ENCODE measurements around the gene CFAP74. TPM values are rescaled to one million over a fixed set of nuclear protein-coding genes. Genes with fewer than 3 reads are reported as not detected.
A peak's percentile ranks its signal among the peaks of the same experiment; 100 is the strongest.

The CFAP74 gene
- total RNA-seq, 1 donor from 2014 or later: not detected

DNA sequence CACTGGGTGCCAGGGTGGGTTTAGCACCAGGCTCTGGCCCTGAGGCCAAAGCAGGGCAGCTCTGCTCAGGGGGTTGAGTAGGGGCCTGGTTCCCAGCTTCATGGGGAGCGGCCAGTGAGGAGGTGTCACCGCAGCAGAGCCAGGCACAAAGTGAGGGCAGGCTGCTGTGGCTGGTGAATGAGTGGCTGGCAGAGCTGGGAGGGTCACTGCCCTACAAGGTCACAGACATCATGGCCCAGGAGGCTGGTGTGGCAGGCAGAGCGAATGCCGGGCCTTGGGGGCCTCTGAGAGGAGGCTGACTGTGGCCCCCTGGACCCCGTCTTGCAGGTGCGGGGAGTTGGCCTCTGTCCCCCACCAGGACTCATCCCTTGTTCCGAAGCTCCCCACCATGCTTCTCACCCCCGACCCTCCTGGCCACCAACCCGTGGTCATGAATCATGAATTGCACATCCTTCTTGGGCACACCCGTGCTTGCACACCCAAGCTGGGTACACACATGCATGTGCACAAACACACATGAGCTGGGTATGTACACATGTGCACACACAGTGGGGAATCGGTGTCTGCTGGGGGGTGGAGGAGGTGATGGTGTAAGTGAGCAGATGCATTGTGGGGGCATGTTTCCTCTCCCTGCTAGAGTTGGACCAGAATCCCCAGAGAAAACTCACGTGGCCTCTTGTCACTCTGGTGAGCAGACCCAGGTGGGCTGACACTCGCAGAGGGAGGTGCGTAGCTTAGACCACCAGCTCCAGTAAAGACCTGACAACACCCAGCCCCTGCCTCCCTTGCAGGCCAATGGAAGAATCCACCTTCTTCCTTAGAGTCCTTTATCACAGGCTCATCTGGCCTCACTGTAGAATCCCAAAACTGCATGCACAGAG, 107.9 kb downstream of the CFAP74 start:
- ATAC-seq (ENCODE audit: low read depth) (peak; percentile 12), DNase-seq (no peak)
- peaks cover 3% of the 10 kb centered on the region for H3K36me3 Mint-ChIP-seq (ENCODE audit: low read depth)
- H3K4me1 Mint-ChIP-seq: peaks cover 48% of the 10 kb centered on the region
- TF ChIP-seq, protein P1, sequence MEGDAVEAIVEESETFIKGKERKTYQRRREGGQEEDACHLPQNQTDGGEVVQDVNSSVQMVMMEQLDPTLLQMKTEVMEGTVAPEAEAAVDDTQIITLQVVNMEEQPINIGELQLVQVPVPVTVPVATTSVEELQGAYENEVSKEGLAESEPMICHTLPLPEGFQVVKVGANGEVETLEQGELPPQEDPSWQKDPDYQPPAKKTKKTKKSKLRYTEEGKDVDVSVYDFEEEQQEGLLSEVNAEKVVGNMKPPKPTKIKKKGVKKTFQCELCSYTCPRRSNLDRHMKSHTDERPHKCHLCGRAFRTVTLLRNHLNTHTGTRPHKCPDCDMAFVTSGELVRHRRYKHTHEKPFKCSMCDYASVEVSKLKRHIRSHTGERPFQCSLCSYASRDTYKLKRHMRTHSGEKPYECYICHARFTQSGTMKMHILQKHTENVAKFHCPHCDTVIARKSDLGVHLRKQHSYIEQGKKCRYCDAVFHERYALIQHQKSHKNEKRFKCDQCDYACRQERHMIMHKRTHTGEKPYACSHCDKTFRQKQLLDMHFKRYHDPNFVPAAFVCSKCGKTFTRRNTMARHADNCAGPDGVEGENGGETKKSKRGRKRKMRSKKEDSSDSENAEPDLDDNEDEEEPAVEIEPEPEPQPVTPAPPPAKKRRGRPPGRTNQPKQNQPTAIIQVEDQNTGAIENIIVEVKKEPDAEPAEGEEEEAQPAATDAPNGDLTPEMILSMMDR (IDR thresholded peaks at IDR 0.05): no peak
- H3K27me3 Mint-ChIP-seq: no peaks in the 10 kb centered on the region
- intact Hi-C loops (cut with micrococcal nuclease): loop anchor here (10.0 kb wide), 1 partner anchor 591 kb away; the partner anchor contains the start of genes ACAP3 and PUSL1
- ChIA-PET CTCF (interaction anchor here (2.9 kb wide), 1 partner anchor 10 kb away, joined by 13 read pairs; no protein-coding TSS in a partner anchor), POLR2A (interaction anchor here (0.5 to 1.8 kb wide), 6 partner anchors 10 to 393 kb away, joined by 3 to 9 read pairs (median 4); no protein-coding TSS in a partner anchor)
- no peak overlapping the region for H3K27ac Mint-ChIP-seq
- no peaks in the 10 kb centered on the region for H3K9me3 Mint-ChIP-seq
- H3K4me3 Mint-ChIP-seq: peak overlapping the region; percentile 8

DNA sequence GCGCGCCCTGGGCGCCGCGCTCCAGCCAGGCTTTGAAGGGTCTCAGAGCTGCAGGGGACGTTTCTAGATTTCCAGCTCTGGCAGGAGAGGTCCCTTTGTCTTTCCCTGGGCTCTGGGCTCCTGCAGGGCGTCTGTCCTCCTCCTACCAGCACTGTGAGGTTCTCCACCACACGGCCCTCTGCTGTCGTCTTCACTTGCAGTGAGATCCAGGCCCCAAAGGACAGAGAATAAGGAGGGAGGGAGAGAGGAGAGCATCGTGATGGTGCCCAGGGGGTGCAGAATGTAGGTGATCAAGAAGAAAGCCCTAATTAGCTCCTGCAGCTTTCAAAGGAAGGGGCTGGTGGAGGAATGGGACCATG, 108.5 kb downstream of the CFAP74 start:
- Mint-ChIP-seq H3K4me3 (no peak overlapping the region), H3K9me3 (no peaks in the 10 kb centered on the region), H3K36me3 (ENCODE audit: low read depth) (peaks cover 3% of the 10 kb centered on the region), H3K27ac (no peak overlapping the region), H3K27me3 (no peaks in the 10 kb centered on the region), H3K4me1 (peaks cover 48% of the 10 kb centered on the region)
- CTCF ChIA-PET: interaction anchor here (2.9 kb wide), 1 partner anchor 11 kb away, joined by 13 read pairs; no protein-coding TSS in a partner anchor
- intact Hi-C loops (cut with micrococcal nuclease): loop anchor here (10.0 kb wide), 1 partner anchor 590 kb away; the partner anchor contains the start of genes ACAP3 and PUSL1
- POLR2A ChIA-PET: interaction anchor here (0.7 to 1.8 kb wide), 3 partner anchors 115 to 304 kb away, joined by 3 to 4 read pairs (median 3); no protein-coding TSS in a partner anchor
- ATAC-seq (ENCODE audit: low read depth) (no peak), DNase-seq (no peak)
- TF ChIP-seq, protein P1 (IDR thresholded peaks at IDR 0.05): no peak

DNA sequence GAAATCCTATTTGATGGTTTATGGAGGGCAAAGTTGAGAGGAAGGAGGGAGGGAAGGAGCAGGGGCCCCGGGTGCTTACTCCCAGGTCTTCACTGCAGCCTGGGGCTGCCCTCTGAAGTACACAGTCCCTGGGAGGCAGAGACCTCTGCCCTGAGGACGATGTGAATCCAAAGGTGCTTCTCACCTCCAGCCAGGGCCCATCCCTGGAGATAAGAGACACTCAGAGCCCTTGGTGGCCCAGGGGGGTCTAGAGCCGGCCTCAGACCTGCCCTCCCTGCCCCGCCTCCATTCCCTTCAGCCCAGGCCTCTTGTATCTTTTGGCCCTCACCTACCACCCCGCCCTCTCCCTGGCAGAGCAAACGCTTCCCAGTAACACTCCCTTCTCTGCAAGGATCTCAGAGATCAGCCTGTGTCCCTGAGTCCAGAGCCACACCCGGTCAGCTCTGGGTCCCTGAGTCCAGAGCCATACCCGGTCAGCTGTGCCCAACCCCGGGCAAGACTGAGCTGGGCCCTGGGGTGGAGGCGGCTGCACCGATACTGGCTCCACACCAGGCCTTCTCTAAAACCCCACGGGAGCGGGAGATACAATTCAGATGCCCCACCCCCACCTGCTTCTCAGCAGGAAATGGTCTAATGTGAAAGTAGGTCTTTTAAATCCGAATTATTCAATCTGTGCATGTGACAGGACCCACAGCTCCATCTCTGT, 109.1 kb downstream of the CFAP74 start:
- peaks cover 44% of the 10 kb centered on the region for H3K4me1 Mint-ChIP-seq
- CTCF ChIA-PET: interaction anchor here (2.9 kb wide), 1 partner anchor 11 kb away, joined by 13 read pairs; no protein-coding TSS in a partner anchor
- ATAC-seq (ENCODE audit: low read depth): no peak
- POLR2A ChIA-PET: interaction anchor here (0.7 to 1.8 kb wide), 3 partner anchors 114 to 303 kb away, joined by 3 to 4 read pairs (median 3); no protein-coding TSS in a partner anchor
- H3K27me3 Mint-ChIP-seq: no peaks in the 10 kb centered on the region
- TF ChIP-seq, protein P1 (IDR thresholded peaks at IDR 0.05): no peak
- H3K9me3 Mint-ChIP-seq: no peaks in the 10 kb centered on the region
- no peak overlapping the region for H3K4me3 Mint-ChIP-seq
- H3K36me3 Mint-ChIP-seq (ENCODE audit: low read depth): peaks cover 3% of the 10 kb centered on the region
- H3K27ac Mint-ChIP-seq: no peak overlapping the region
- intact Hi-C loops (cut with micrococcal nuclease): loop anchor here (10.0 kb wide), 1 partner anchor 590 kb away; the partner anchor contains the start of genes ACAP3 and PUSL1
- DNase-seq: no peak

DNA sequence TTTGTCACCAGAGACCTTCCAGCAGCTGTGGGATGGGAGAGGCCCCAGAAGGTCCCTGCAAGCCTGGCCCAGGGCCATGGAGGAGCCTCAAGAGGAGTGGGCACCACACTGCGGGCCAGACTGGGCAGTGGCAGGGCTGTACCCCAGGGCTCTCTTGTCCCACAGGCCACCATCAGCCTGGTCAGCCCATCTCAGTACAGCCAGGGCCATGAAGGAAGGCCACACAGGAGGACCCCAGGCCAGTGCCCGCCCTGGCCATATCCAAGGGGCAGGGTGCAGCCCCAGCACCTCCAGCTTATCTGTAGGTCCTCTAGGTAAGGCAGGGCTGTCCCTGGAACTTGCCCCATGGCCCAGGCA, 109.6 kb downstream of the CFAP74 start:
- POLR2A ChIA-PET: no interaction called here

More for the DNA sequence above, 109.6 kb downstream of the CFAP74 start:
- DNase-seq: no peak
- CTCF ChIA-PET: interaction anchor here (2.9 kb wide), 1 partner anchor 12 kb away, joined by 13 read pairs; no protein-coding TSS in a partner anchor
- H3K27me3 Mint-ChIP-seq: no peaks in the 10 kb centered on the region
- H3K4me1 Mint-ChIP-seq: peaks cover 45% of the 10 kb centered on the region
- no peak for ATAC-seq (ENCODE audit: low read depth)
- peaks cover 4% of the 10 kb centered on the region for H3K36me3 Mint-ChIP-seq (ENCODE audit: low read depth)
- H3K9me3 Mint-ChIP-seq: no peaks in the 10 kb centered on the region
- no peak overlapping the region for H3K27ac Mint-ChIP-seq
- TF ChIP-seq, protein P1 (IDR thresholded peaks at IDR 0.05): no peak
- no peak overlapping the region for H3K4me3 Mint-ChIP-seq
- intact Hi-C loops (cut with micrococcal nuclease): loop anchor here (10.0 kb wide), 1 partner anchor 589 kb away; the partner anchor contains the start of genes ACAP3 and PUSL1

Measured in activated B cell treated with CpG ODN at 0.5 μM for 24 hours (primary cell).